KOPT-K1 (cell line): ENCODE results near the gene RBM24.

Source experiments
- H3K27ac ChIP-seq: fragments of 200-600 bp; sonication (generic); 2 replicates; pipeline ENCODE4 v1.5.1; 2016; ENCODE audit warnings: antibody characterized with exemption, mild to moderate bottlenecking, low read depth, low read length; ENCODE audit not compliant: poor library complexity, severe bottlenecking
- H3K36me3 ChIP-seq: fragments of 200-600 bp; sonication (generic); 2 replicates; pipeline ENCODE4 v1.5.1; 2017; ENCODE audit warnings: antibody characterized with exemption, mild to moderate bottlenecking, low read length, moderate library complexity; ENCODE audit not compliant: insufficient read depth
- H3K9me3 ChIP-seq: fragments of 200-600 bp; sonication (generic); 2 replicates; pipeline ENCODE4 v1.5.1; 2017; ENCODE audit warnings: antibody characterized with exemption, low read length, mild to moderate bottlenecking; ENCODE audit not compliant: insufficient read depth, poor library complexity, severe bottlenecking

The RBM24 gene

DNA sequence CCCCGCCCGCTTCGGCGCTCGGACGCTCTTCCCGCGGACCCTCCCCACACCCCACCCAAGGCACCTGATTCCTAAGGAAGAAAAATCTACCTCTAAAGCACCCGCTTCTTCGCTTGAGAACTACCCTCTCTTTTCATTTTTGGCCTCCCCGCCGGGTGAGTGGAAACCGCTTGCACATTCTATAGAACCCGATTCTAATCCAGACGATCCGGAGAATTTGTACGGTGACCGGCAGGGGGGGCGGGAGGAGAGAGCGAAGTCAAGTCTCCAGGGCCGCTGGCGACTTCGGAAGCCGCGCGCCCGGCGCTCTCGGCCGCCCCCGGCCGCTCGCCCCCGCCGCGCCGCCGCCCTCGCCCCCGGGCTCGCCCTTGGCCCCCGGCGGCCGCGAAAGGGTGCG is at the start of gene RBM24:
Gene RBM24 (plus strand): TSS at position 262 of the 397 bp plus-strand sequence. CDS start 221 bp downstream, outside the sequence.
- Histone ChIP-seq H3K36me3 (no peaks in the 10 kb centered on the region), H3K27ac (no peak within 1 kb of the TSS), H3K9me3 (peaks cover 7% of the 10 kb centered on the region)

DNA sequence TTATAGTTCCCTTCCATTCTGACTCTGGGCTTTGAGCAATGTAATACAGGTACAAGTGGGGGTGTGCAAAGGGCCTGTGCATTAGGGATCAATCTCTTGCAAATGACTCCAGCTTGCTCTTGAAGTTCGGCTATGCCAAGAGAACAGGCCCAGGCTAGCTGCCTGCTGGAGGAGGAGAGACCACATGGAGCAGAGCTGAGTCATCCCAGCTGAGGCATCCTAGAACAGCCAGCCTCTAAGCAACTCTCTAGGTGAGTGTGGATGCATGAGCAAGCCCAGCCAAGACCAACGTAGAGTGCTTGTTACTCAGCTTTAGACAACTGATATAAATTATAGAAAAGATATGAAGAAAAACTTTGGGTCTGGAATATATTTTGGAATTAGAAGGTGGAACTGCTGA is 47.6 kb upstream of the RBM24 start:
- no peaks in the 10 kb centered on the region for H3K9me3 ChIP-seq
- H3K36me3 ChIP-seq = no peaks in the 10 kb centered on the region
- no peak overlapping the region for H3K27ac ChIP-seq

DNA sequence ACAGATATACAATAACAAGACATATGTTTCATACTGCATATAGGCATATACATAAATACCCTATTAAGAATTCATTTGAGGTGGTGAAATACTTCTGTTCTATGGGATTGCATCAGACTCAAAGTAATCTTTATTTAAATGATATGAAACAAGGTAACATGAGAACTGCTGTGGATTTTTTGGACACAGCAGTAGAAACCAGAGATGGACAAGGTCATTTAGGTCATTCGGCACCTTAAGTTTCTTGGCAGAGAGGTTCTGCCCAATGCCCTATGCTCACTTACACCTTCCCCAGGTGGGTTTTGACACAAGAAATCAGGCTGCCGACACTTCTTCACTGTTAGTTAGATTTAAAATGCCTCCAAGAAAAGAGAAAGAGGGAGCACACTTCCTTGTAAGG is 43.9 kb upstream of the RBM24 start:
- Histone ChIP-seq H3K9me3 (no peaks in the 10 kb centered on the region), H3K36me3 (no peaks in the 10 kb centered on the region), H3K27ac (no peak overlapping the region)

DNA sequence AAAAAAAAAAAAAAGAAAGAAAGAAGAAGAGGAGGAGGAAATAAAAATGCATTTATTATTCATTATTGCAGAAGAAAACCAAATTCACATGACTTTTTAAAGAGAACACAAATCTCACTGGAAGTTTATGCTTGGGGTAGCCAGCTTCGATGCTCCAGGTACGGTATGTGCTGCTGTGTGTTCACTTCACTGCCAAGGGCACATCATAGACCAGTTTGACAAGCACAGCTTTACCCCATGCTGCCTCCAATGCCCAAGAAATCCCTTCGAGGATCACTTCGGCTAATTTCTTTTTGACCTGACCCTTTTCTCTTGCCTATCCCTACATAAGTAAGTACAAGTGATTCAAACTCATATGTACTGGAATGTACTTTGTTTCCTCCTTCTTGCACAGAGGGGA is 41.9 kb upstream of the RBM24 start:
- Histone ChIP-seq H3K36me3 (no peaks in the 10 kb centered on the region), H3K27ac (no peak overlapping the region), H3K9me3 (no peaks in the 10 kb centered on the region)

DNA sequence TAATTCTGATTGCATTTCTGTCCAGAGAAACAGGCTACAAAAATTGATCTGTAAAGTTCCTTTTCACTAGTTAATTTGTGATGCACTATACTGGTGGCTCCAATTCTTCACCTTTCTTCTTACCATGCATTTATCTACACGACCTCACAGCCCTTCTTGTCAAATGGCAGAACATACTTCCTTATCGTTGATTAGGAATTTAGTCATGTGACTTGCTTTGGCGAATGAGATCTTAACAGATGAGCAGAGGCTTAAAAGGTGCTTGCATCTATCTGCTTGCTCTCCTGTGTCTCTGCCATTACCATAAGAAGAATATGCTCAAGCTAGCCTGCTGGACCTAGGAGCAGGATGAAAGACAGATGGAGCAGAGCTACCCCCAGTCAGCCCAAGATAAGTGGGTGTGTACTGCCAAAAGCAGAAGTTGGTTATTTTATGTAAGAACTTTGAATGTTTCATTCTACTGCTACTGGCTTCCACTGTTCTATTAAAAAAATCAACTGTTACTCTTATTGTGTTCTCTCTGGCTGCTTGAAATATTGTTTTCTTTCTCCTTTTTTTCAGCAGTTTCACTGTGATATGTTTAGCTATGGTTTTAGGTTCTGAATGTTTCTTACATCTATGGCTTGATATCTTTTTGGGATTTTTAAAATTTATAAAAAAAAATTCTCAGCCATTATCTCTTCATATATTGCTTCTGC is 40.2 kb upstream of the RBM24 start:
- Histone ChIP-seq H3K27ac (no peak overlapping the region), H3K36me3 (no peaks in the 10 kb centered on the region), H3K9me3 (no peaks in the 10 kb centered on the region)

DNA sequence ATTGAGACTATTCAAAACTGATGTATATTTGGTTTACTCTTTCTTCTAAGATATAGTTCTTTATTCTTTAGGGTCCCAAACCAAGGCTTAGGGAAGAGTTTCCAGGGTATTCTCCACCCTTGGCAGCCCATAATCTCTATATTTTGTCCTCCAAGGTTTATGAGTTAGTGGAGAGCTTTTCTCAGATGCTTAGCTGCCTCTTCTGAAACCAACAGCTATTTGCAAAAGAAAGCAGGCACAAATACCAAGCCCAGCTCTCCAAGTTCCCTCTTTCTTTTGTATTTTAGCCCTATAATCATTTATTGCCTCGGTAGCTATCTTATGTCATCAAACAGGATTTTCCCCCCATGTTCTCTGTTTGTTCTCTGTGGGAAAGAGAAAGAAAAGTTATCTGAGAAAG is 39.1 kb upstream of the RBM24 start:
- no peaks in the 10 kb centered on the region for H3K9me3 ChIP-seq
- H3K36me3 ChIP-seq = no peaks in the 10 kb centered on the region
- H3K27ac ChIP-seq = no peak overlapping the region

DNA sequence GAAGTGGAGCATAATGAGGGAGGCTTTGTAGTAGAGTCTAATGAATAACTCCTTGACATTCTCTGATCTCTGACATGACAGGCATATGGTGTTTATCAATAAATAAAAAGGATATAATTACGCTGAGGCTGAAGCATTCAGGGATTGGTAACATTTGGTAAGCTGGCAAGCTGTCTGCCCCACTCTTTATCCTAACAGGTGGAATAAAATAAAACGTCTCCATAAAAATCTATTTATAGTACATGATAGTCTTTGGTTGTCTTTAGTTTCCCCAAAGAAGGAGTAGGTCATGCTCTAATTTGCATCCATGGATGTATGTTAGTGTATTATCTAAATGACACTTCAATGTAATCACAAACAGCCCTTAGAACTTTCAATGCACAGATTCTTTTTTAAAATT is 30.9 kb upstream of the RBM24 start:
- Histone ChIP-seq H3K36me3 (no peaks in the 10 kb centered on the region), H3K27ac (no peak overlapping the region), H3K9me3 (no peaks in the 10 kb centered on the region)

DNA sequence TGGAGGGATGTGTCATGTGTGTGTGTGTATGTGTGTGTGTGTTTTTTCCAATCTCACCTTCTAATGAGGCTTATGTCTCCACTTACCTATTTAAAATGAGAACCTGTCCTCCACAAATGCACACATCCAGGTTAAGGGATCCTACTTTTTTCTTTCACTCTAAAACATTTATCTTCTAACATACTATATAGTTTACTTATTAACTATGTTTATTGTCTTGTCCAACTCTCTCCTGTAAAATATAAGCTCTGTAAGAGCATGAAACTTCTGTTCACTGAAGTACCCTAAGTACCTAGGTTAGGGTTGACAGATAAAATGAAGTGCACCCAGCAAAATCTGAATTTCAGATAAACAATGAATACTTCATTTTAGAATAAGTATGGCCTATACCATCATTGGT is 29.2 kb upstream of the RBM24 start:
- no peak overlapping the region for H3K27ac ChIP-seq
- H3K36me3 ChIP-seq = no peaks in the 10 kb centered on the region
- H3K9me3 ChIP-seq = no peaks in the 10 kb centered on the region

DNA sequence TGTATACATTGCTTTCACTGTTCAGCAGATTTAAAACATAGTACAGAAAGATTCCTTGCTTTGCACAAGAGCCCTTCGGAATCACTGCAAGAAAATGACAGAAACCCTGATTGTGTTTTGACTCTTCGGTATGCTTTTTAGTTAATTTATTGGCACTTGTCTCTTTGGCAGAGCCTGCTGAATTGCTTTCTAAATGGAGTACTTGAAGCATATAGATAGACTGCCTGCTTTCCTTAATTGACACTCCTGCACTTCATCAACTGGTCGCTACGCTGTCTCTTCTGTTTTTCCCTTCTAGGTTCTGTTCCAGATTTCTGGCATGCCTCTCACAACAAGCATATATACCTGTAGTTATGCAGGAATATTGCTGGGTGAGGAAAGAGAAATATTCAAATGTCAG is 22.4 kb upstream of the RBM24 start:
- no peak overlapping the region for H3K27ac ChIP-seq
- H3K36me3 ChIP-seq = no peaks in the 10 kb centered on the region
- no peaks in the 10 kb centered on the region for H3K9me3 ChIP-seq

DNA sequence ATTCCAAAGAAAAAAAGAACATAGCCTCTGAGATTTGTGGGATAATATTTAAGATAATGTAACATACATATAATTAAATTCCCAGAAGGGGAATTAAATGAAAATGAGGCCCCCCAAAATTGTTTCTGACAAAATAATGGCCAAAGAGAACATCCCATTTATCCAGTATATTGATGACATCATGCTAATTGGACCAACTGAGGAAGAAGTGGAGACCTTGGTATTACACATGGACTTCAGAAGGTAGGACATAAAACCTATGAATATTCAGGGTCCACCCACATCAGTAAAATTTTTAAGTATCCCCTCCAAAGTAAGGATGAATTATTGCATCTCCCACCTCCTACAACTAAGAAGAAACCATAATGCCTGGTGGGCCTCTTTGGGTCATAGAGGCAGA is 15.6 kb upstream of the RBM24 start:
- no peaks in the 10 kb centered on the region for H3K9me3 ChIP-seq
- no peaks in the 10 kb centered on the region for H3K36me3 ChIP-seq
- H3K27ac ChIP-seq = no peak overlapping the region

DNA sequence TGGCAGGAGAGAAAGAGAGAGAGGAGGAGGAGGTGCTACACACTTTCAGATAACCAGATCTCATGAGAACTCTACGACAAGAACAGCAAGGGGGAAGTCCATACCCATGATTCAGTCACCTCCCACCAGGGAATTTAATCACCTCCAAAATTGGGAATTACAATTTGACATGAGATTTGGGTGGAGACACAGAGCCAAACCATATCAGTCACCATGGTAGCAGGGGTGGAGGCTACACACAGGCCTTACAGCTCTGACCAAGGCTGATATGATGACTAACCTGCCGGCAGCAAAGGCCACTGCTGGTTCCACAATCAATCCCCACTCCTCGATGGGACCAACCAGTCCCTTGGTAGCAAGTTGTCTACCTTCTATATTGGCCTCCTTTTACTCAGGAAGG is 13.6 kb upstream of the RBM24 start:
- Histone ChIP-seq H3K27ac (no peak overlapping the region), H3K9me3 (no peaks in the 10 kb centered on the region), H3K36me3 (no peaks in the 10 kb centered on the region)

DNA sequence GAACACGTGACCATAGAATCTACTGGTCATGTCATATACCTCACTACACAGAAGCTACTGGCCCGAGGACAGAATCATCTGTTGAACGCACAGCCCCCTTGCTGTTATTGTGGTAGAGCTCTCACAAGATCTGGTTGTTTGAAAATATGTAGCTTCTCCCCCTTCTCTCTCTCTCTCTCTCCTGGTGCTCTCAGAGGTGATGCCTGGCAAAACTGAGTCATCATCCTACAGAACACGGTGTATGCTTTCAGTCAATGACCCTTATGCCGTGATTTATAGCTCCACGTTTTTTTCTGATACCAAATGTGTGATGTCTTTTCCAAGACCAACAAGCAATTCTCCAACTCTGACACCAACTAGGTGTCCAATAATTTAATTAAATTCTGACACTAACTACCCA is 13.0 kb upstream of the RBM24 start:
- Histone ChIP-seq H3K36me3 (no peaks in the 10 kb centered on the region), H3K27ac (no peak overlapping the region)

DNA sequence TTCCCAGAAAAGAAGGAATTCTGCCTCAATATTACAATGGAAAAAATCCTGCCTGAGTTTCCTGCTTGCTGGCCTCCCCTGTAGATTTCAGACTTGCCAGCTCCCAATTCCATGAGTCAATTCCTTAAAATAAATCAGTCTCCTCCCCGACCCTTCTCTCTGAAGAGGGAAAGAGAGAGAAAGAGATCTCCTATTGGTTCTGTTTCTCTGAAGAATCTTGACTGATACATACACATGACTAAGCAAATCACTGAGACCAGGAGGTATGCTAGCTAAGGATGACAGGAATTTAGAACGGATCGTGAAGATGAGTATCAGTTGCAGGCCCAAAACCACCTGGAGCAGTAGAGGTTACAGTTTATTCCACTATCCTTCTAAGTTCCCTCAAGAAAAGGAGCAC is 11.3 kb upstream of the RBM24 start:
- Histone ChIP-seq H3K36me3 (no peaks in the 10 kb centered on the region), H3K9me3 (no peaks in the 10 kb centered on the region), H3K27ac (no peak overlapping the region)

More for the DNA sequence above, 13.0 kb upstream of the RBM24 start:
- H3K9me3 ChIP-seq = no peaks in the 10 kb centered on the region

DNA sequence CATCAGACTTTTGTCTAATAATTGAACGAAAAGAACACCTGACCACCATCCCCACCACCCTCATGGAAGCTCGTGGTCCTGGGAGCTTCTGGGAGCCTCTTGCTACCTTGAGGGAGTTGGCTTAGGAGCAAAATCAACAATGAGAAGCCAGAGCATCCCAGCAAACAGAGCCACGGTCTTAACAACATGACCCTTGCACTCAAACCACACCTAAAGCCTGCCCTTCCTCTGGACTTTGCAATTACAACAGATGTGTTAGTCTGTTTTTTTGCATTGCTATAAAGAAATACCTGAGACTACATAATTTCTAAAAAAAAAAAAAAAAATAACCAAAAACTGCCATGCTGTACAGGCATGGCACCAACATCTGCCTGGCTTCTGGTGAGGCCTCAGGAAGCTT is 9.5 kb upstream of the RBM24 start:
- Histone ChIP-seq H3K9me3 (no peaks in the 10 kb centered on the region), H3K27ac (no peak overlapping the region), H3K36me3 (no peaks in the 10 kb centered on the region)

DNA sequence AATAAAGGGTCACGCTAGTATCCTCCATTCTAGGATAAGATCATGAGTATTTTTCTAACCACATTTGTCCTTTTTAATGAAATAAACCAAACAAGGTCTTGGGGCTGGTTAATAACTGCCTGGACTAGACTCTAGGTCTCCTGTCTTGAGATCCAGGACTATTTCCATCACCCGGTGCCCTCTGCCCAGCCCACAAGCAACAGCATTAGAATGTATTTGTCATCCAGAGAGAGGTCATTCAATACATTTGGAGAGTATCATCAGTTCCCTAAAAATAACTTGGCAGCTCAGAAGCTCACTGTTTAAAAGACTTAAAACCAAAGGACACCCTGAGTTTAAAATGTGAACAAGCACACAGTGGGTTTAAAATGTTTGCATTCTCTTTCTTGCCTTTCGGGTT is 4.4 kb upstream of the RBM24 start:
- H3K36me3 ChIP-seq = no peaks in the 10 kb centered on the region
- H3K27ac ChIP-seq = no peak overlapping the region
- H3K9me3 ChIP-seq = peaks cover 3% of the 10 kb centered on the region

DNA sequence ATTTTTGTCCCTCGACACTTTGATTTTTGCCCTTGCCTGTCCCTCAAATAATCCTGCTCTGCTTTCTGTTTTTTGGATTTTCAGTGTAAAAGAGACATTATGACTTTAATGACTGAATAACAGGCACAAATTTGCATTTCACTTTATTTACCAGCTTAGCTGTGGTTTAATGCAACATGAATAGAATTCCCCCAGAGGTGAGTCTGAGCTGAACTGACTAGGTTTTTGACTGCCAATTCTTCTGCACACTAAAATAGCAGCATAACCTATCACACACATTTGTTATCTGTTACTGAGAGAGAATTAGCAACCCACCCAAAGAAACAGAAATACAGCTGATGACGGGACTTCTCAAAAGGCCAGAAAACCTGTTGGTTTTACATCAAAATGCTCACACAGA is 3.9 kb upstream of the RBM24 start:
- no peaks in the 10 kb centered on the region for H3K36me3 ChIP-seq
- H3K27ac ChIP-seq = no peak overlapping the region
- H3K9me3 ChIP-seq = peaks cover 7% of the 10 kb centered on the region
